H9 (cell line): ENCODE results near the gene GBE1. TPM values are rescaled to one million over a fixed set of nuclear protein-coding genes. Genes with fewer than 3 reads are reported as not detected.

Experiments
- DNase-seq: peaks from one replicate; pipeline ENCODE4 v3.0.0-alpha.2; 2017
- H2AFZ ChIP-seq: one replicate; pipeline ENCODE4 v1.6.1; 2013; ENCODE audit warnings: mild to moderate bottlenecking, low read length, control low read depth, moderate library complexity
- H2AK5ac ChIP-seq: 2 replicates; pipeline ENCODE4 v1.6.1; 2013; ENCODE audit warnings: low read length, control low read depth, mixed read lengths; ENCODE audit not compliant: insufficient read length
- H2BK120ac ChIP-seq: one replicate; pipeline ENCODE4 v1.6.1; 2013; ENCODE audit warnings: low read depth, mild to moderate bottlenecking, low read length, control low read depth, inconsistent platforms; ENCODE audit not compliant: poor library complexity, severe bottlenecking
- H2BK12ac ChIP-seq: 2 replicates; pipeline ENCODE4 v1.6.1; 2013; ENCODE audit warnings: low read length, control low read depth, mixed read lengths, low read depth; ENCODE audit not compliant: insufficient read length
- H2BK15ac ChIP-seq: 2 replicates; pipeline ENCODE4 v1.6.1; 2013; ENCODE audit warnings: low read depth, low read length, control low read depth
- H2BK20ac ChIP-seq: one replicate; pipeline ENCODE4 v1.6.1; 2013; ENCODE audit warnings: low read depth, mild to moderate bottlenecking, low read length, control low read depth, inconsistent platforms; ENCODE audit not compliant: poor library complexity, severe bottlenecking
- H2BK5ac ChIP-seq: 2 replicates; pipeline ENCODE4 v1.6.1; 2013; ENCODE audit warnings: low read length, control low read depth, mixed read lengths; ENCODE audit not compliant: insufficient read length
- H3K14ac ChIP-seq: 2 replicates; pipeline ENCODE4 v1.6.1; 2013; ENCODE audit warnings: low read length, control low read depth; ENCODE audit not compliant: insufficient read depth
- H3K18ac ChIP-seq: 2 replicates; pipeline ENCODE4 v1.6.1; 2013; ENCODE audit warnings: low read depth, mild to moderate bottlenecking, mixed read lengths, low read length, control low read depth; ENCODE audit not compliant: insufficient read length
- H3K23ac ChIP-seq: 2 replicates; pipeline ENCODE4 v1.6.1; 2013; ENCODE audit warnings: low read length, control low read depth, mixed read lengths, low read depth; ENCODE audit not compliant: insufficient read length
- H3K23me2 ChIP-seq: 2 replicates; pipeline ENCODE4 v1.6.1; 2013; ENCODE audit warnings: low read depth, mild to moderate bottlenecking, mixed read lengths, low read length, control low read depth; ENCODE audit not compliant: insufficient read length, poor library complexity, severe bottlenecking
- H3K27ac ChIP-seq: 2 replicates; pipeline ENCODE4 v1.5.1; 2013; ENCODE audit warnings: low read length, control low read depth, mixed read lengths, low read depth; ENCODE audit not compliant: insufficient read length
- H3K27me3 ChIP-seq: 2 replicates; pipeline ENCODE4 v1.6.1; 2013; ENCODE audit warnings: low read length, control low read depth, inconsistent platforms; ENCODE audit not compliant: insufficient read depth
- H3K4ac ChIP-seq: 2 replicates; pipeline ENCODE4 v1.6.1; 2013; ENCODE audit warnings: low read depth, mild to moderate bottlenecking, control low read depth, inconsistent platforms, low read length, moderate library complexity
- H3K4me1 ChIP-seq: 2 replicates; pipeline ENCODE4 v1.6.1; 2013; ENCODE audit warnings: low read length, control low read depth, inconsistent platforms; ENCODE audit not compliant: insufficient read depth
- H3K4me2 ChIP-seq: 2 replicates; pipeline ENCODE4 v1.6.1; 2013; ENCODE audit warnings: low read length, control low read depth, mixed read lengths; ENCODE audit not compliant: insufficient read length, insufficient read depth
- H3K56ac ChIP-seq: 2 replicates; pipeline ENCODE4 v1.6.1; 2013; ENCODE audit warnings: low read depth, mild to moderate bottlenecking, mixed read lengths, low read length, control low read depth; ENCODE audit not compliant: insufficient read length
- H3K79me1 ChIP-seq: 2 replicates; pipeline ENCODE4 v1.6.1; 2013; ENCODE audit warnings: low read depth, mild to moderate bottlenecking, moderate library complexity, low read length, control low read depth, inconsistent platforms; ENCODE audit not compliant: insufficient read depth, poor library complexity, severe bottlenecking
- H3K79me2 ChIP-seq: 2 replicates; pipeline ENCODE4 v1.6.1; 2013; ENCODE audit warnings: low read length, control low read depth, inconsistent platforms; ENCODE audit not compliant: insufficient read depth
- H3K9ac ChIP-seq: 2 replicates; pipeline ENCODE4 v1.6.1; 2013; ENCODE audit warnings: low read length, control low read depth, mixed read lengths; ENCODE audit not compliant: insufficient read length; ENCODE audit errors: extremely low read depth
- H3K9me3 ChIP-seq: one replicate; pipeline ENCODE4 v1.6.1; 2013; ENCODE audit warnings: low read depth, low read length, inconsistent platforms; ENCODE audit not compliant: control insufficient read depth
- H3T11ph ChIP-seq: one replicate; pipeline ENCODE4 v1.6.1; 2013; ENCODE audit warnings: mild to moderate bottlenecking, low read length, control low read depth, inconsistent platforms
- H4K20me1 ChIP-seq: one replicate; pipeline ENCODE4 v1.6.1; 2013; ENCODE audit not compliant: control insufficient read depth, insufficient read length, insufficient read depth
- H4K5ac ChIP-seq: 2 replicates; pipeline ENCODE4 v1.6.1; 2013; ENCODE audit warnings: low read depth, mild to moderate bottlenecking, mixed read lengths, low read length, control low read depth; ENCODE audit not compliant: insufficient read length
- H4K8ac ChIP-seq: replicated peaks from 2 replicates; pipeline ENCODE4 v1.6.1; 2013; ENCODE audit warnings: low read length, control low read depth, mixed read lengths, low read depth; ENCODE audit not compliant: insufficient read length
- H4K91ac ChIP-seq: 2 replicates; pipeline ENCODE4 v1.6.1; 2013; ENCODE audit warnings: low read depth, mild to moderate bottlenecking, moderate library complexity, mixed read lengths, low read length, control low read depth; ENCODE audit not compliant: insufficient read length
- H3K27ac Mint-ChIP-seq, 3 experiments: 2 replicates in 2 of 3; 3 replicates in 1 of 3; pipeline ENCODE4 v1.8.0; 2020 to 2021; ENCODE audit warnings: mixed read lengths in 3 of 3, mild to moderate bottlenecking in 1 of 3, moderate library complexity in 1 of 3
- H3K27me3 Mint-ChIP-seq: 2 replicates; pipeline ENCODE4 v1.8.0; 2021; ENCODE audit warnings: low read depth, mild to moderate bottlenecking, moderate library complexity, mixed read lengths
- H3K36me3 Mint-ChIP-seq, 3 experiments: 2 replicates in 2 of 3; 3 replicates in 1 of 3; pipeline ENCODE4 v1.8.0; 2020 to 2021; ENCODE audit warnings: low read depth in 3 of 3, mixed read lengths in 3 of 3; ENCODE audit not compliant: insufficient read depth in 1 of 3
- H3K4me1 Mint-ChIP-seq, 2 experiments: 2 replicates each; pipeline ENCODE4 v1.8.0; 2020; ENCODE audit warnings: mixed read lengths in 2 of 2
- H3K4me3 Mint-ChIP-seq, 2 experiments: 2 replicates in 1 of 2; 3 replicates in 1 of 2; pipeline ENCODE4 v1.8.0; 2020 to 2021; ENCODE audit warnings: mild to moderate bottlenecking in 2 of 2, mixed read lengths in 2 of 2, moderate library complexity in 1 of 2
- H3K9me3 Mint-ChIP-seq, 2 experiments: 2 replicates in 1 of 2; 3 replicates in 1 of 2; pipeline ENCODE4 v1.8.0; 2020; ENCODE audit warnings: mild to moderate bottlenecking in 2 of 2, mixed read lengths in 2 of 2, moderate library complexity in 1 of 2
- WGBS: extraction: QIAGEN DNeasy Blood & Tissue Kit; methylation state at CpG from one replicate; pipeline ENCODE4 v1.1.7; 2013; ENCODE audit warnings: missing lambda C conversion rate, low lambda C conversion rate, mixed read lengths; ENCODE audit not compliant: insufficient read length; ENCODE audit errors: extremely low coverage; 5-methylcytosine and 5-hydroxymethylcytosine counted together
- total RNA-seq: library from RNA; stranded (reverse); gene quantifications from 2 replicates; pipeline ENCODE4 v1.2.1, GENCODE V29; 2021
- TF ChIP-seq, protein P1 (sequence below): fragments of 200-600 bp; sonication (generic); conservative IDR thresholded peaks from 3 replicates; pipeline ENCODE4 v1.8.0; 2021; ENCODE audit warnings: antibody characterized with exemption, mild to moderate bottlenecking

GBE1 gene
- total RNA-seq, 1 experiment from 2014 or later = 13.8 TPM

DNA sequence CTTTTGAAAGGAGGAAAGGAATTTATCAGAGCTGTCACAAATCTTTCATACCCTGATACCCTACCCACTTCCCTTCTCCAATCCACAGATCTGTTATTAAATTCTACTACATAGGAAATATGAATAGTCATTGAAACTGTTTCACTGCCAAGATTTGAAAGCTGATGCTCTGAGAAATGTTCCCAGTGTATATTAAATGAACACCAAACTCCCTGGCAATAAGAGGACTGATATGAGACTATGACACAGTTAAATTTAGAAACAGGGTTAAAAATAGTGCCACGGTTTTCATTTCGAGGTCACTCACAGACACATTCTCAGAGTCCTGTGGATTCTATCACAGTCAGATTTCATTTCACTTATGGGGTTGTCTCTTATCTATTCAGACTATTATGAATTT, 27.2 kb upstream of the GBE1 start:
- H3T11ph ChIP-seq = no peak overlapping the region
- no peak overlapping the region for H2AFZ ChIP-seq
- H2BK15ac ChIP-seq = no peak overlapping the region
- no peak overlapping the region for H4K8ac ChIP-seq
- Mint-ChIP-seq H3K9me3 (peaks cover 2% of the 10 kb centered on the region in 2 experiments; a peak in 1 of 5 replicates), H3K27me3 (no peaks in the 10 kb centered on the region), H3K4me1 (peaks cover 12% of the 10 kb centered on the region in 2 experiments), H3K36me3 (no peaks in the 10 kb centered on the region), H3K27ac (no peak overlapping the region), H3K4me3 (no peak overlapping the region)
- no peak overlapping the region for H3K14ac ChIP-seq
- no peak overlapping the region for H4K91ac ChIP-seq
- H3K18ac ChIP-seq = no peak overlapping the region
- H3K56ac ChIP-seq = no peak overlapping the region
- no peaks in the 10 kb centered on the region for H3K4me1 ChIP-seq
- no peaks in the 10 kb centered on the region for H4K20me1 ChIP-seq
- no peak overlapping the region for H3K4me2 ChIP-seq
- H3K27me3 ChIP-seq = no peaks in the 10 kb centered on the region
- DNase-seq = no peak
- no peak overlapping the region for H2AK5ac ChIP-seq
- no peak overlapping the region for H3K9ac ChIP-seq
- H3K79me2 ChIP-seq = no peaks in the 10 kb centered on the region
- H3K4ac ChIP-seq = no peak overlapping the region
- no peaks in the 10 kb centered on the region for H3K79me1 ChIP-seq
- TF ChIP-seq, protein P1, sequence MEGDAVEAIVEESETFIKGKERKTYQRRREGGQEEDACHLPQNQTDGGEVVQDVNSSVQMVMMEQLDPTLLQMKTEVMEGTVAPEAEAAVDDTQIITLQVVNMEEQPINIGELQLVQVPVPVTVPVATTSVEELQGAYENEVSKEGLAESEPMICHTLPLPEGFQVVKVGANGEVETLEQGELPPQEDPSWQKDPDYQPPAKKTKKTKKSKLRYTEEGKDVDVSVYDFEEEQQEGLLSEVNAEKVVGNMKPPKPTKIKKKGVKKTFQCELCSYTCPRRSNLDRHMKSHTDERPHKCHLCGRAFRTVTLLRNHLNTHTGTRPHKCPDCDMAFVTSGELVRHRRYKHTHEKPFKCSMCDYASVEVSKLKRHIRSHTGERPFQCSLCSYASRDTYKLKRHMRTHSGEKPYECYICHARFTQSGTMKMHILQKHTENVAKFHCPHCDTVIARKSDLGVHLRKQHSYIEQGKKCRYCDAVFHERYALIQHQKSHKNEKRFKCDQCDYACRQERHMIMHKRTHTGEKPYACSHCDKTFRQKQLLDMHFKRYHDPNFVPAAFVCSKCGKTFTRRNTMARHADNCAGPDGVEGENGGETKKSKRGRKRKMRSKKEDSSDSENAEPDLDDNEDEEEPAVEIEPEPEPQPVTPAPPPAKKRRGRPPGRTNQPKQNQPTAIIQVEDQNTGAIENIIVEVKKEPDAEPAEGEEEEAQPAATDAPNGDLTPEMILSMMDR = no peak
- WGBS = no CpG with 5 or more reads among the region's 2 CpGs
- no peaks in the 10 kb centered on the region for H3K9me3 ChIP-seq
- H2BK12ac ChIP-seq = no peak overlapping the region
- no peak overlapping the region for H2BK5ac ChIP-seq
- no peak overlapping the region for H2BK120ac ChIP-seq
- H4K5ac ChIP-seq = no peak overlapping the region
- H3K23ac ChIP-seq = no peak overlapping the region
- no peak overlapping the region for H2BK20ac ChIP-seq
- H3K23me2 ChIP-seq = no peaks in the 10 kb centered on the region
- no peak overlapping the region for H3K27ac ChIP-seq
